HG03442 (cell line): Measurements from ENCODE around the gene FKBP9.

ENCODE experiments used
- ATAC-seq: cut with Tn5 transposase; IDR thresholded peaks from one replicate; pipeline ENCODE4 v1.9.1; 2021; ENCODE audit warnings: mild to moderate bottlenecking, moderate library complexity; ENCODE audit not compliant: unreplicated experiment

FKBP9 gene

DNA sequence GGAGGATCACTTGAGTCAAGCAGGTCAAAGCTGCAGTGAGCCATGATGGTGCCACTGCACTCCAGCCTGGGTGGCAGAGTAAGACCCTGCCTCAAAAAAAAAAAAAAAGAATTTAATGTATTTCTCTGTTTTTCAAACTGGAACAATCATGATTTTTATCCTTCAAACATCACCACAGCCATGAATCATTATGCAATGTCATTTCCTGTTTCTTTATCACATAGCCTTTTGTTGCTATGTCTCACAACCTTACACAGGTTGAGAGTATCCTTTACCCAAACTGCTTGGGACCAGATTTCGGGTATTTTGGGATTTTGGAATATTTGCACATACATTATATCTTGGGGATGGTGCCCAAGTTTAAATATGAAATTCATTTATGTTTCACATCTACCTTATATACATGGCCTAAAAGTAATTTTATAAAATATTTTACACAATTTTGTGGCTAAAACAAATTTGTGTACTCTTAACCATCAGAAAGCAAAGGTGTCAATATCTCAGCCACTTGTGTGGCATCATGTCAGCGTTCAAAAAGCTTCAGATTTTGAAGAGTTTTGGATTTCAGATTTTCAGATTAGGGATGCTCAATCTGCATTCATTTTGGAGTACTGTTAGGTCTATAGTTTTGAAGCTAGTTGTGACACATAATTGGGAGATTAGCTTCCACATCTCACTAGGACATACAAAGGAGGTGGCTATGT, 97.2 kb downstream of the FKBP9 start:
- no peak for ATAC-seq

DNA sequence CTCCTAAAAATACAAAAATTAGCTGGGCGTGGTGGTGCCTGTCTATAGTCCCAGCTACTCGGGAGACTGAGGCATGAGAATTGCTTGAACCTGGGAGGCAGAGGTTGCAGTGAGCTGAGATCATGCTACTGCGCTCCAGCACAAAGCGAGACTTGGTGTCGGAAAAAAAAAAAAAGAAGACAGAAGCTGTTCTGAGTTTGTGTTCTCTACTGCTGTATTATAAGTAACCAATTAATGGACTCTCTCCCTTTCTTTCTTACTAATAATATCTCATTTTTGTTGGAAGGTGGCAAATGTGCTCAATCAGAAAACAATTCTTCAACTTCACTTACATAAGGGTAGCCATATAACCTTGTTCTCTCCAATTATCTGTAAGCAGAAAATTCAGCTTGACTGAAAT, 97.9 kb downstream of the FKBP9 start:
- no peak for ATAC-seq
